Thyroid gland (tissue), 4 donors: ENCODE data around the gene SFXN4.

Experiments used
- CTCF ChIP-seq, 6 experiments: fragments of 200-600 bp in 3 of 6; fragments of 450-650 bp in 3 of 6; sonication (generic) in 3 of 6; IDR thresholded peaks; one replicate each; pipeline ENCODE4 v1.5.1; 2016 to 2019; ENCODE audit warnings: antibody characterized with exemption in 6 of 6, mild to moderate bottlenecking in 2 of 6, inconsistent platforms in 1 of 6, moderate library complexity in 1 of 6
- POLR2A ChIP-seq, 2 donors: fragments of 450-650 bp; IDR thresholded peaks; one replicate each; pipeline ENCODE4 v1.6.1; 2017; ENCODE audit warnings: antibody characterized with exemption in 2 of 2, mild to moderate bottlenecking in 2 of 2, moderate library complexity in 1 of 2

DNA sequence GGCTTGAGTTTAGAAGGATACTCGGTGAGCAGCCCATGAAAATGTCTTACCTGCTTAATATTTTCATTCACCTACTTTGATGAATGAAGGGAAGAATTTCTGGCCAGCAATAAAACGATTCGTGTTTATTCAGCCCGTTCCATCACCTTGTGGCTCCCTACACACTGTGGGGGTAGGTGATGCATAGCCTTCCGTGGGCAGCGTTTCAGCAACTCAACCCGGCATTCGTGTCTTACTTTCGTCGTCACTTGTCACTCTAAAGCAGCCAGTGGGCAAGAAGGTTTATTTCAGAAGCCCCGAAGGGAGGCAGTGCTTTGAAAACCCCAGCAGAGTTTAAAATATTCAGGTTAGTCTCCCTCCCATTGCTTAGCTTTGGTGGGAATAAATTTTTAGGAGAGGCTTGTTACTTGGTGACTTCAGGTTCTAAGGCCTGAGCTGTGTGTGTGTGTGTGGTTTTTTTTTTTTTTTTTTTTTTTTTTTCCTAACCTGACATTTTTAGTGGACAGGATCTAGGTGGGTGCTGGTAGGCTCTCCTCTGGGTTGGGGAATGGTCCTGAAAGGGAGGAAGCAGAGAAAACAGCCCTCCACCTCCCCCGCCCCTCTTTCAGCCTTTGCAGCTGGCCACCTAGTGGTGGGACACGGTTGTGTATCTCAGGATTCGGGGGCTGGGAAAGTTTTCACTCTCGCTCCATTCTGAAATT, 43.7 kb upstream of the SFXN4 start:
- TF ChIP-seq CTCF (IDR thresholded peaks at IDR 0.05) (peak; percentile 36 to 83 (median 70)), POLR2A (IDR thresholded peaks at IDR 0.05) (no peak)
